T-helper 17 cell (primary cell): ENCODE data around the gene PGM1. TPM values are rescaled to one million over a fixed set of nuclear protein-coding genes. Genes with fewer than 3 reads are reported as not detected.
A peak's percentile ranks its signal among the peaks of the same experiment; 100 is the strongest.
"Not testable (repeated sequence)": the region's sequence is repeated elsewhere in the genome, so short reads cannot be mapped to it uniquely, and the experiment has no call there.

Source experiments
- ATAC-seq: fragments of 150-1000 bp; cut with Tn5 transposase; 2 replicates; pipeline ENCODE4 v1.10.0; 2021; ENCODE audit warnings: mild to moderate bottlenecking, moderate library complexity
- DNase-seq, 3 donors: peaks; one replicate each; pipeline versions ENCODE4 v3.0.0 to v3.0.0-alpha.2; 2020 to 2021
- H3K9me3 ChIP-seq: one replicate; pipeline ENCODE4 v1.7.0; 2013; ENCODE audit warnings: low read length, mild to moderate bottlenecking; ENCODE audit not compliant: control insufficient read depth, poor library complexity, severe bottlenecking
- H3K27ac Mint-ChIP-seq: one replicate; pipeline ENCODE4 v1.8.0; 2022; ENCODE audit warnings: mild to moderate bottlenecking, moderate library complexity, mixed read lengths
- H3K27me3 Mint-ChIP-seq: one replicate; pipeline ENCODE4 v1.8.0; 2022; ENCODE audit warnings: mixed read lengths
- H3K36me3 Mint-ChIP-seq: one replicate; pipeline ENCODE4 v1.8.0; 2022; ENCODE audit warnings: low read depth, mixed read lengths
- H3K4me1 Mint-ChIP-seq: one replicate; pipeline ENCODE4 v1.8.0; 2022; ENCODE audit warnings: mild to moderate bottlenecking, mixed read lengths
- H3K4me3 Mint-ChIP-seq: one replicate; pipeline ENCODE4 v1.8.0; 2022; ENCODE audit warnings: mild to moderate bottlenecking, moderate library complexity, mixed read lengths
- total RNA-seq, 4 donors: library from RNA in 2 of 4; stranded (reverse) in 2 of 4; gene quantifications; one replicate each; pipeline ENCODE4 v1.2.3 and lab custom pipeline; 2022 to 2026

Gene PGM1
- total RNA-seq = 10 to 100 TPM; 11.7 to 14.2 TPM
- total RNA-seq (lab: John Stamatoyannopoulos, UW) = 16.4 to 33.4 reads per million in 2 donors

DNA sequence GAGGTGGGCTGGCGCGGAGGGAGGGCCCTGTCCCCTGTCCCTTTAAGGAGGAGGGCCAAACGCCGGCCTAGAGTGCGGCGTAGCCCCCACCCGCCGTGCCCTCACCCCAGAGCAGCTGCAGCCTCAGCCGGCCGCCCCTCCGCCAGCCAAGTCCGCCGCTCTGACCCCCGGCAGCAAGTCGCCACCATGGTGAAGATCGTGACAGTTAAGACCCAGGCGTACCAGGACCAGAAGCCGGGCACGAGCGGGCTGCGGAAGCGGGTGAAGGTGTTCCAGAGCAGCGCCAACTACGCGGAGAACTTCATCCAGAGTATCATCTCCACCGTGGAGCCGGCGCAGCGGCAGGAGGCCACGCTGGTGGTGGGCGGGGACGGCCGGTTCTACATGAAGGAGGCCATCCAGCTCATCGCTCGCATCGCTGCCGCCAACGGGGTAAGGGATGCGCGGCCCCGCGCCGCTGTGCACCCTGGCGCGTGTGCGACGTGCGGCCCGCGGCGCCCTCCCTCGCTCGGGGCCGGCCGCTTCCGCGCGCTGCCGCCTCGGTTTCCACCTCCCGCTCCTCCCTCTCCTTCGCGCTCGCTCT is at the start of gene PGM1:
PGM1 (plus strand) TSS at position 109 of the 583 bp plus-strand sequence; CDS start at position 187, 78 bp downstream.
- ATAC-seq = peak; percentile 86
- H3K27me3 Mint-ChIP-seq = no peaks in the 10 kb centered on the region
- no peaks in the 10 kb centered on the region for H3K9me3 ChIP-seq
- H3K4me1 Mint-ChIP-seq = peaks cover 21% of the 10 kb centered on the region
- H3K27ac Mint-ChIP-seq = peak within 1 kb of the TSS; percentile 96
- peaks cover 2% of the 10 kb centered on the region for H3K36me3 Mint-ChIP-seq
- DNase-seq = peak; percentile 60 to 63 (median 60)
- peak within 1 kb of the TSS; percentile 97 for H3K4me3 Mint-ChIP-seq

- H3K4me3 Mint-ChIP-seq = no peak overlapping the region
- H3K27ac Mint-ChIP-seq = no peak overlapping the region
- no peak for ATAC-seq
- H3K9me3 ChIP-seq = no peaks in the 10 kb centered on the region
- H3K27me3 Mint-ChIP-seq = no peaks in the 10 kb centered on the region
- peaks cover 4% of the 10 kb centered on the region for H3K4me1 Mint-ChIP-seq
- peaks cover 5% of the 10 kb centered on the region for H3K36me3 Mint-ChIP-seq
- no peak for DNase-seq
These were observed 47.4 kb upstream of the PGM1 start for GRCh38 chr1:63545780-63546179.

GRCh38 chr1:63547621-63548294 is 45.5 kb upstream of the PGM1 start:
- DNase-seq (no peak), ATAC-seq (no peak)
- H3K27me3 Mint-ChIP-seq = no peaks in the 10 kb centered on the region
- H3K9me3 ChIP-seq = no peaks in the 10 kb centered on the region
- no peak overlapping the region for H3K4me3 Mint-ChIP-seq
- no peak overlapping the region for H3K27ac Mint-ChIP-seq
- peaks cover 4% of the 10 kb centered on the region for H3K4me1 Mint-ChIP-seq
- peaks cover 5% of the 10 kb centered on the region for H3K36me3 Mint-ChIP-seq

GRCh38 chr1:63548303-63548702 is 44.9 kb upstream of the PGM1 start:
- H3K27ac Mint-ChIP-seq = no peak overlapping the region
- H3K4me1 Mint-ChIP-seq = peaks cover 4% of the 10 kb centered on the region
- peaks cover 5% of the 10 kb centered on the region for H3K36me3 Mint-ChIP-seq

GRCh38 chr1:63548877-63549276 is 44.3 kb upstream of the PGM1 start:
- H3K4me3 Mint-ChIP-seq = no peak overlapping the region
- no peak overlapping the region for H3K27ac Mint-ChIP-seq
- peaks cover 5% of the 10 kb centered on the region for H3K36me3 Mint-ChIP-seq
- H3K27me3 Mint-ChIP-seq = no peaks in the 10 kb centered on the region
- DNase-seq = no peak
- no peak for ATAC-seq
- peaks cover 4% of the 10 kb centered on the region for H3K4me1 Mint-ChIP-seq
- no peaks in the 10 kb centered on the region for H3K9me3 ChIP-seq

More at GRCh38 chr1:63548303-63548702, 44.9 kb upstream of the PGM1 start:
- ATAC-seq (no peak), DNase-seq (no peak)
- no peak overlapping the region for H3K4me3 Mint-ChIP-seq
- no peaks in the 10 kb centered on the region for H3K27me3 Mint-ChIP-seq
- no peaks in the 10 kb centered on the region for H3K9me3 ChIP-seq

DNA sequence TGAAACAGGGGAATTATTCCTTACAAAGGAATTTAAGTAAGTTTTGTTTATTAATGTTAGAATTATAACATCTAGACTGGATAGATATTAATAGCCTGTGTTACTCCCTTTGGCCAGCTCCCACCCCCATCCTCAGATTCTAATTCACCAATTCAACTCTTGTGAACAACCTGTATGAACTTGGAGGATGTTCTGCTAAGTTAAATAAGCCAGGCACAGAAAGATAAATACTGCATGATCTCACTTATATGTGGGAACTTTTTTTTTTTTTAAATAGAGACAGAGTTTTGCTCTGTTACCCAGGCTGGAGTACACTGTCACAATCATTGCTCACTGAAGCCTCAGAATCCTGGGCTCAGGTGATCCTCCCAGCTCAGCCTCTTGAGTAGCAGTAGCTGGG is 37.7 kb upstream of the PGM1 start:
- no peak for ATAC-seq
- H3K9me3 ChIP-seq = no peaks in the 10 kb centered on the region
- H3K27me3 Mint-ChIP-seq = no peaks in the 10 kb centered on the region
- no peak for DNase-seq
- H3K4me3 Mint-ChIP-seq = no peak overlapping the region
- peak overlapping the region; percentile 57 for H3K27ac Mint-ChIP-seq
- H3K36me3 Mint-ChIP-seq = peaks cover 2% of the 10 kb centered on the region
- peaks cover 3% of the 10 kb centered on the region for H3K4me1 Mint-ChIP-seq

DNA sequence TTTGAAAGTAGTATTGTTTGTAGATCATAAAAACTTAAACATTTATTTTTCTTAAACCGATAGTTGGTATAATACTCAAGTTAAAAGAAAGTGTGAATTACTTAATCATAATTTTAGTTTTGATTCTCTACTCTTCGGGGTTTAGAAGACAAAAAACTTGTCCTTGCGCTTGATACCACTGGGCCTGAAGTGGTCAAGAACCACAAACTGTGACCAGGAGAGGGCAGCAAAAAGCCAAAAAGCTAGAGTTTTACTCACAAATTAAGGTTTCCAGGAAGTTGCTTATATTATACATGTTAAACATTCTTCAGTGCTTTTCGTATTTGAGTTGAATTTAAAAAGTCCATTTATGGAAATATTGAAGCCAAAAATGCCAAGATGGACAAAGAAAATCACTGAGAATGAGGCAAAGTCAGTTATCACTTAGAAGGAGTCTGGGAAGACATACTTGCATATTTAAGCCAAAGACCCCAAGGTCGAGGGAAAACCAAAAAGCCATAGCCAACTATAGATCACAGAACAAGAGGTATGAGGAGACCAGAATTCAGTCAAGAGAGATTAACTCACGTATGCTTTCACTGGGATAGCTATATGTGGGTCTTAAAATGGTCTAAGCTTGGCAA is 35.7 kb upstream of the PGM1 start:
- no peak overlapping the region for H3K27ac Mint-ChIP-seq
- DNase-seq = no peak
- no peak overlapping the region for H3K4me3 Mint-ChIP-seq
- ATAC-seq = no peak
- no peaks in the 10 kb centered on the region for H3K9me3 ChIP-seq
- no peaks in the 10 kb centered on the region for H3K27me3 Mint-ChIP-seq
- H3K4me1 Mint-ChIP-seq = peaks cover 3% of the 10 kb centered on the region
- no peaks in the 10 kb centered on the region for H3K36me3 Mint-ChIP-seq

DNA sequence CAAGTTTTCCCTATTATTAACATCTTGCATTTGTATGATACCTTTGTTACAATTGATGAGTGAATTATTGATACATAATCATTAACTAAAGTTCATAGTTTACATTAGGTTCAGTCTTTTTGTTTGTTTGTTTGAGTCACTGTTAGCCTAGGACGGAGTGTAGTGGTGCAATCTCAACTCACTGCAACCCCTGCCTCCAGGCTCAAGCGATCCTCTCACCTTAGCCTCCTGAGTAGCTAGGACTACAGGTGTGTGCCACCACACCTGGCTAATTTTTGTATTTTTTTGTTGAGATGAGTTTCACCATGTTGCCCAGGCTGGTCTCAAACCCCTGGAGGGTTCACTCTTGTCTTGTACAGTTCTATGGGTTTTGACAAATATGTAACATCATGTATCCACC is 33.9 kb upstream of the PGM1 start:
- no peak overlapping the region for H3K4me3 Mint-ChIP-seq
- no peak overlapping the region for H3K27ac Mint-ChIP-seq
- no peaks in the 10 kb centered on the region for H3K36me3 Mint-ChIP-seq
- H3K27me3 Mint-ChIP-seq = no peaks in the 10 kb centered on the region
- H3K9me3 ChIP-seq = no peaks in the 10 kb centered on the region
- no peak for DNase-seq
- no peak for ATAC-seq
- H3K4me1 Mint-ChIP-seq = peaks cover 3% of the 10 kb centered on the region

DNA sequence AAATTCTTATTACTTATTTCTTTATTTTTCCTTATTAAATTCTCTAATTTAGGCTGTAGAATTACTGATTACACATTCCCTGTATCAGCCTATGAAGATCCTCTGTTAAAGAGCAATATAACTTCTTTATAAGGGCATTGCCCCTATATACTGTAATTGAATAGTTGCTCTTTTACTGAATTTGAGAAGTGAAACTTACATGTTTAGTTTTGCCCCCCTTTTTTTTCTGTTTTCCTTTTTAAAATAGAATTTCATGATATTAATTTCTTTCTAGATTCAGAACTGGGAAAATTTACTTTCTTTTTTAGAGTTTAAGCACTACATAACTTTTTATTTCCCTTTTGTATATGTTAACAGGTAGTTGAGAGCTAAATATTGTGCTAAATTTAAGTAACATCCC is 29.5 kb upstream of the PGM1 start:
- Mint-ChIP-seq H3K27me3 (no peaks in the 10 kb centered on the region), H3K4me1 (no peaks in the 10 kb centered on the region), H3K27ac (no peak overlapping the region), H3K4me3 (no peak overlapping the region), H3K36me3 (no peaks in the 10 kb centered on the region)
- no peaks in the 10 kb centered on the region for H3K9me3 ChIP-seq
- ATAC-seq = no peak
- no peak for DNase-seq

GRCh38 chr1:63569068-63569467 is 24.1 kb upstream of the PGM1 start:
- no peaks in the 10 kb centered on the region for H3K9me3 ChIP-seq
- no peak overlapping the region for H3K27ac Mint-ChIP-seq
- ATAC-seq (no peak), DNase-seq (no peak)
- H3K4me3 Mint-ChIP-seq = no peak overlapping the region
- peaks cover 2% of the 10 kb centered on the region for H3K36me3 Mint-ChIP-seq
- H3K27me3 Mint-ChIP-seq = no peaks in the 10 kb centered on the region
- H3K4me1 Mint-ChIP-seq = peaks cover 3% of the 10 kb centered on the region

GRCh38 chr1:63569640-63570316 is 23.4 kb upstream of the PGM1 start:
- no peak for DNase-seq
- Mint-ChIP-seq H3K27me3 (no peaks in the 10 kb centered on the region), H3K27ac (no peak overlapping the region), H3K4me1 (peaks cover 3% of the 10 kb centered on the region), H3K4me3 (no peak overlapping the region), H3K36me3 (peaks cover 2% of the 10 kb centered on the region)
- no peak for ATAC-seq
- H3K9me3 ChIP-seq = no peaks in the 10 kb centered on the region

- not testable (repeated sequence) for H3K4me3 Mint-ChIP-seq, H3K9me3 ChIP-seq, H3K4me1 Mint-ChIP-seq, H3K27me3 Mint-ChIP-seq, H3K27ac Mint-ChIP-seq, DNase-seq, H3K36me3 Mint-ChIP-seq, ATAC-seq
These were observed 20.5 kb upstream of the PGM1 start for GRCh38 chr1:63572686-63573085.

DNA sequence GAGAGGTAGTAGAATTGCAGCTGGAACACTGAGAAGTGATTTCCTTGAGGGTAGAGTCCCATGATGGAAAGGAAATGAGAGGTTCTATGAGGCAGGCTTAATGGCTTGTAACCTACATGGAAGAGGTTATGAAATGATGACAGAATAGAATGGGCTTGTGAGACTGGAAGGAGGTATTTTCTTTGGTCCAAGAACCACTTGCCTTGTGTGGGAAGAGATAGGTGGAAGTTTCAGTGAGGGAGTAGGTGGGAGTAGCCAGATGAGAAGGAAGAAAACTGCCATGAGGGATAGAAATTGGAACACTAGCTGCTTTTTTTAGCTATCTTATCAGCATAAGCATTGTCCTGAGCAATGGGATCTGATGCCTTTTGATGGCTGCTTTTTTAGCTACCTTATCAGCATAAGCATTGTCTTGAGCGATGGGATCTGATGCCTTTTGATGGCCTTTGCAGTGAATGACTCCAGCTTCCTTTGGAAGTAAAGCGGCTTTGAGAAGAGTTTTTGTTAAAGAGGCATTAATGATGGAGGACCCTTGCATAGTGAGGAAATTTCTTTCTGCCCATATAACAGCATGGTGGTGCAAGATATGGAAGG is 18.9 kb upstream of the PGM1 start:
- not testable (repeated sequence) for DNase-seq, H3K4me3 Mint-ChIP-seq, H3K9me3 ChIP-seq, H3K27me3 Mint-ChIP-seq, ATAC-seq, H3K4me1 Mint-ChIP-seq, H3K36me3 Mint-ChIP-seq, H3K27ac Mint-ChIP-seq
